ENCODE data around the gene CD6. TPM values are rescaled to one million over a fixed set of nuclear protein-coding genes. Genes with fewer than 3 reads are reported as not detected.

Gene CD6
- total and polyA plus RNA-seq, 2 donors (not counting 3 experiments of a cell fraction or from before 2014, with no cell fraction given): not detected

- H3K27me3 ChIP-seq (ENCODE audit: control insufficient read depth in 2 of 2, insufficient read depth in 2 of 2, low read length in 2 of 2): peaks cover 2 to 3% of the 10 kb centered on the region in 2 experiments
- intact Hi-C loops (cut with micrococcal nuclease): no loop called here
- DNase-seq (ENCODE audit: low read depth, low spot score): no peak
- FAIRE-seq: no peak
- no TSS peak for BruUV-seq (replicated peaks)
- H2AFZ ChIP-seq (ENCODE audit: low read depth, low read length): no peak overlapping the region
- H3K4me2 ChIP-seq (ENCODE audit: insufficient read depth, low read length): no peak overlapping the region
- no peaks in the 10 kb centered on the region for H4K20me1 ChIP-seq (replicated peaks; ENCODE audit: control insufficient read depth, extremely low read depth, insufficient read depth, low read length)
- CTCF ChIA-PET: no interaction called here
- H3K9me1 ChIP-seq (replicated peaks; ENCODE audit: control insufficient read depth, extremely low read depth, insufficient read depth, low read length): no peaks in the 10 kb centered on the region
- POLR2A ChIA-PET: no interaction called here
- H3K4me3 ChIP-seq (replicated peaks in 1 of 3; ENCODE audit: insufficient read depth in 1 of 3, low read depth in 1 of 3, low read length in 3 of 3): no peak overlapping the region
- no peaks in the 10 kb centered on the region for H3K4me1 ChIP-seq (ENCODE audit: control insufficient read depth, extremely low read depth, insufficient read depth, low read length)
- no peak overlapping the region for H3K9ac ChIP-seq (replicated peaks; ENCODE audit: extremely low read depth, insufficient read depth, low read length)
- no peaks in the 10 kb centered on the region for H3K79me2 ChIP-seq (ENCODE audit: control insufficient read depth, insufficient read depth, low read length)
- H3K27ac ChIP-seq (ENCODE audit: insufficient read depth, low read depth, low read length): no peak overlapping the region
- TF ChIP-seq MAX (IDR thresholded peaks at IDR 0.05; ENCODE audit: insufficient read depth, insufficient read length): no peak
- no peak for TF ChIP-seq EZH2 (IDR thresholded peaks at IDR 0.05; ENCODE audit: borderline replicate concordance, low read depth, low read length, severe bottlenecking)
- TF ChIP-seq CTCF (IDR thresholded peaks at IDR 0.05; ENCODE audit: extremely low read depth in 1 of 2, insufficient read depth in 1 of 2, low read depth in 1 of 2, low read length in 2 of 2): no peak
- no peak for TF ChIP-seq MYC (IDR thresholded peaks at IDR 0.05; ENCODE audit: low read depth, low read length)
- dilution Hi-C loops (cut with MboI; ENCODE audit: extremely low pct_ligation_motif_present, low sequenced_read_pairs): no loop called here
- no peaks in the 10 kb centered on the region for H3K9me3 ChIP-seq (replicated peaks; ENCODE audit: control insufficient read depth, insufficient read depth, low read length)
- H3K36me3 ChIP-seq (ENCODE audit: control insufficient read depth in 2 of 2, extremely low read depth in 1 of 2, insufficient read depth in 2 of 2, low read length in 2 of 2): no peaks in the 10 kb centered on the region
Measured at GRCh38 chr11:61049859-61050258, 78.4 kb downstream of the CD6 start.
